Mesodermal cell (in vitro differentiated cells): ENCODE data around the gene SFXN5.

ENCODE experiments used
- H3K27ac ChIP-seq: 2 replicates; pipeline ENCODE4 v1.7.0; 2013; ENCODE audit warnings: mild to moderate bottlenecking, low read depth, low read length, moderate library complexity; ENCODE audit not compliant: severe bottlenecking
- H3K36me3 ChIP-seq: 2 replicates; pipeline ENCODE4 v1.7.1; 2013; ENCODE audit warnings: mild to moderate bottlenecking, low read length, moderate library complexity; ENCODE audit not compliant: control insufficient read depth, insufficient read depth
- H3K4me1 ChIP-seq: one replicate; pipeline ENCODE4 v1.7.1; 2013; ENCODE audit warnings: mild to moderate bottlenecking, low read length; ENCODE audit not compliant: insufficient read depth, control insufficient read depth, poor library complexity, severe bottlenecking
- H3K4me3 ChIP-seq: 2 replicates; pipeline ENCODE4 v1.7.0; 2013; ENCODE audit warnings: low read length, control low read depth, mild to moderate bottlenecking; ENCODE audit not compliant: insufficient read depth, poor library complexity, severe bottlenecking; ENCODE audit errors: extremely low read depth
- H3K9me3 ChIP-seq: 2 replicates; pipeline ENCODE4 v1.7.1; 2013; ENCODE audit warnings: mild to moderate bottlenecking, low read length, moderate library complexity; ENCODE audit not compliant: control insufficient read depth
- WGBS, 2 experiments: methylation state at CpG; one replicate each; pipeline ENCODE4 v1.1.5; 2013; ENCODE audit warnings: missing lambda C conversion rate in 2 of 2; ENCODE audit not compliant: insufficient coverage in 2 of 2; 5-methylcytosine and 5-hydroxymethylcytosine counted together

SFXN5 gene

DNA sequence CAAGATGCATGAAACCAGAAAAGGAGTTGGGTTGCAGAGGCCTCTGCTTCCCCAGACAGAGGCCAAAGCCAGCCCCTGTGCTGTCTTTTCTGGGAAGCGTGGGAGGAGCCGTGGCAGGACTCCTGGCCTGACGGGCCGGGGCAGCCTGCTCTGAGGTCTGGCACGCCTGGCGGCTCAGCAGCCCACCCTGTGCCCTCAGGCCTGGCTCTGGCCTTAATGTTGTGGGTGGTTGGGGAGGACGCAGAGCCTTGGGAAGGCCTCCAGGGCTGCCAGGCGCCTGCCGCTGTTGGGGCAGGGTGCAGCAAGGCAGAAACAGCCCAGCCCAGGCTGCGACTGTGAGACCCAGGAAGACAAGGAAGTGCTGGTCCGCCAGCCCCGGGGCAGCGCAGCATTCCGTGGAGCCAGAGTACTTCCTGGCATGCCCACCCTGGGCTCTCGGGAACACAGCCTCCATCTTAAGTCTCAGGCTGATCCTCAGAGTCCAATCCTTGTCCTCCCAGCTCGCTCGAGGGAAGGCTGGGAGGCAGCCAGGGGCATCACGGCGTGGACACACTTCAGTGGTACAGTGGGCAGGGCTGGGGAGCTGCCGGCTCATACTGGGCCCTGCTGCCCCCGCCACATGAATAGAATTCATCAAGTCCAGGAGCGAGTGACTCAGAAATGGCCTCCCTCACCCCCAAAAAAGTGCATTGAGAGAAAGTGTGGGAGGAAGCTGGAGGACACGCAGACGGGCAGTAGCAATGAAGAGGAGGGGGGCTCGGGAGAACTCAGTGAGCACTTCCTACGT lies 81.5 kb downstream of the SFXN5 start:
- no peak overlapping the region for H3K27ac ChIP-seq
- 94 to 96% methylated on average over 17 to 21 of the region's 26 CpGs for WGBS, 2 experiments
- no peaks in the 10 kb centered on the region for H3K4me1 ChIP-seq
- H3K4me3 ChIP-seq, result no peak overlapping the region
- H3K9me3 ChIP-seq, result no peaks in the 10 kb centered on the region
- peaks cover 3% of the 10 kb centered on the region for H3K36me3 ChIP-seq

DNA sequence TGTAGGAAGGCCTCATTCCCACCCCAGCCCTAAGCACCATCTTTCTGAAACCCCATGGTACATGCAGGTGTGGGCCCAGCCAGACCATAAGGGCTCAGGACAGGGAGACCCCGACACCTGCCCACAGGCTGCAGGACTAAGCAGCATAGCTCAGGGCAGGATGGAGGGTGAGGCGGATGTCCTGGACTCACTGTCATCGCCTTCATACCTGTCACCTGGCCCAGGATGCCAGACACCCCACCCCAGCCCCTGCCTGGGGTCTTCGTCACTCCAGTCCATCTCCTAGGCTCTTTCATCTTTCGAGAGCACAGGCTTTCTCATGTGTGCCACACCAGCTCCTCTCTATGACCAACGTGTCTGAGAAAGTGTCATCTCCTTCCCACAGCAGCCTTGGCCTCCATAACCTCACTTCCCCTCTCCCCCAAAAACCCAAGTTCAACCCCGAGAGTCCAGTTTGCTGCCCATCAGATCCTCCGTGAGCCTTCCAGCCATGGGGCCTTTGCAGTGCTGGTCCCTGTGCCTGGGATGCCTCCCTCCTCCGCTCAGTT lies 82.7 kb downstream of the SFXN5 start:
- peaks cover 8% of the 10 kb centered on the region for H3K4me1 ChIP-seq
- H3K36me3 ChIP-seq, result peaks cover 3% of the 10 kb centered on the region
- H3K9me3 ChIP-seq, result no peaks in the 10 kb centered on the region
- H3K27ac ChIP-seq, result no peak overlapping the region
- H3K4me3 ChIP-seq, result no peak overlapping the region
- 93 to 96% methylated on average over 8 to 9 of the region's 9 CpGs for WGBS, 2 experiments

DNA sequence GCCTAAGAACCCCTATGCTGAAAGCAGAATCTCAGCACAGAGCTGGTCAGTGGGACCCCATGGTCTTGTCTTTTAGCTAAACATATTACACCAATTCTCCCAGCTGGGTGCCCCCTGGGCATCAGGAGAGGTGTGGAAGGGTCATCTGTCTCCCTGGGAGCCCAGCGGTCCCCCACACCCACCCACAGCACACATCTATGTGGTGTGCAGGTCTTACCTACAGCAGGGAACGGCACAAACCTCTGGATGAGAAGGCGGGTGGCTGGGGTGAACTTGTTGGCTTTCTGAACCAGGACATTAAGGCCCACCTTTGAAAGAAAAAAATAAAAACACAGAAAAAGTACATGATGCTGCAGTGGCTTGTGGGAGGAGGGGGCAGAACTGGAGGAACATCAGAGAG lies 83.5 kb downstream of the SFXN5 start:
- no peaks in the 10 kb centered on the region for H3K9me3 ChIP-seq
- 80 to 100% methylated on average over 2 of the region's 3 CpGs for WGBS, 2 experiments
- peaks cover 6% of the 10 kb centered on the region for H3K36me3 ChIP-seq
- H3K4me1 ChIP-seq, result peaks cover 13% of the 10 kb centered on the region
- H3K27ac ChIP-seq, result no peak overlapping the region
- H3K4me3 ChIP-seq, result no peak overlapping the region

DNA sequence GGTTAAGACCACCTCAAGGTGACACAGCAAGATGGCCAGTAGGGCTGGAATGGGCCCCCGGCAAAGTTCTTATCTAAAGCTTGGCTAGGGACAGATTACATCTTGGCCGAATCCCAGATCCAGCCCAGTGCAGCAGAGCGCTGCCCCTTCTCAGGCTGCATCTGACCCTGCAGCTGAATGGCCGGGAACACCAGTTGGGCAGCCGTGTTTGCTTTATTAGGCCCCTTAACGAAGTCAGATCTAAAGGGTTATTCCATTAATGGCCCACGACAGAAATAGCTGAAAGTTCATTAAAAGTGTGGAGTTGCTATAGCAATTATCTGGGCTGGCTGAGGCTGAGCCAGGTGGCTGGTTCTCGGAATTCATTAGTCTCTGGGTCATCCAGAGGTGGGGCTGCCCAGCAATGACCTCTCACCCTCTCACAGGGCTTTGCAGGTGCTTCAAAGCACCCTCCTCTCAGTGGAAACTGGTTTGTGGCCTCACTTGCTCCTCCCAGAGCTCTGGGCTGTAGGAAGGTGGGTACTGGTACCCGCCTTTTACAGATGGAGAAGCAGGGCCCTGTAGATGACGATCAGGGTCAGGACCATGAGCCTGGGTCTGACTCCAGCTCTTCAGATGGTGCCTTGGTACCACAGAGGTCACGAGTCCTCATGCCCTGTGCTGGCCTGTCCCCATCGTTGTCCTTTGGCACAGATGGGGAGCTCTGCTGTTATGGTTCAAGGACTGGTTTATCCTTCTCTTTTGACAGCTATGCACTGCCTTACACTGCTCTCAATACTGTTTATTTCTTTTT lies 85.4 kb downstream of the SFXN5 start:
- 92 to 94% methylated on average over 11 to 12 of the region's 12 CpGs for WGBS, 2 experiments
- no peak overlapping the region for H3K4me3 ChIP-seq
- no peak overlapping the region for H3K27ac ChIP-seq
- peaks cover 6% of the 10 kb centered on the region for H3K36me3 ChIP-seq
- H3K9me3 ChIP-seq, result no peaks in the 10 kb centered on the region
- peaks cover 26% of the 10 kb centered on the region for H3K4me1 ChIP-seq

DNA sequence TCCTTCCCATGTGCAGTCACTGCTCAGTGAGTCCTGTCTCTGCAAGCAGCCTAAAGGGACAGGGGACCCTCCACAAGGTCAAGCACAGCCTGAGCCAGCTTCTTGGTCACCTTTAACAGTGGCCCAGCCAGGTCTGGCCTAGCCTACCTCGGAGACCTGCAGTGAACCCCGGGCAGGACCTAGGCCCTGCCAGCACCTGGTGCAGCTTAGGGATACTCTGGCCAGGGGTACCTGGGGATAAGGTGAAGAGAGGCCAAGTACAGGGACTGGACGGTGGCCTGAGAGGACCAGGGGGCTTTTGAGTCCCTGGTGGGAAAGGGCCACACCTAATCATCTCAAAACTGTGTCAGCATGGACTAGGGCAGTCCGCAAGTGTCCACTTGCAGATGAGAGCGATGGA lies 86.4 kb downstream of the SFXN5 start:
- 93 to 96% methylated on average over 3 to 4 of the region's 5 CpGs for WGBS, 2 experiments
- H3K4me1 ChIP-seq, result peaks cover 36% of the 10 kb centered on the region
- no peak overlapping the region for H3K4me3 ChIP-seq
- H3K27ac ChIP-seq, result no peak overlapping the region
- H3K9me3 ChIP-seq, result no peaks in the 10 kb centered on the region
- peaks cover 6% of the 10 kb centered on the region for H3K36me3 ChIP-seq

DNA sequence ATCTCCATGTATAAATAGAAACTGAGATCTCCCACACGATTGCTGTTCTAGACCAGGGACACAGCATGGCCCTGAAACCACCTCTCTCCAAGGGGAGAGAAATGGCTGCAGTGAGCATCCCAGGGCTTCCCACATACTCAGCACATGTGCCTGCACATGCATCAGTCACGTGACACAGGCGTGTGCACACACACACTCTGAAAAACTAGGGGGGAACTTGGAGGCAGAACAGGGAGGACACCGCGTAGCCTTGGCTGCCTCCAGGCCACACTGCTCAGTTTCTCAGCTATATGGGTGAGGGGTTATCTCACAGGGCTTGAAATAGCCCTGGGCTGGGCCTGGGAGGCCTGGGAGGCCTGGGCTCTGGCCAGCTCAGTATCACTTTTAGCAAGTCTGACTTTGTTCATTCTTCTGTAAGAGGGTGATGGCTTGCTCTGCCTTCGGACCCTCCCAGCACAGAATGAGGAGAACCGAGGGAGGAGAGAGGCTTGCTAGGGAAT lies 87.3 kb downstream of the SFXN5 start:
- H3K9me3 ChIP-seq, result no peaks in the 10 kb centered on the region
- peak overlapping the region; percentile 29 for H3K27ac ChIP-seq
- H3K36me3 ChIP-seq, result peaks cover 6% of the 10 kb centered on the region
- peaks cover 41% of the 10 kb centered on the region for H3K4me1 ChIP-seq
- WGBS, 2 experiments, result 81 to 97% methylated on average over 5 to 7 of the region's 7 CpGs
- no peak overlapping the region for H3K4me3 ChIP-seq

DNA sequence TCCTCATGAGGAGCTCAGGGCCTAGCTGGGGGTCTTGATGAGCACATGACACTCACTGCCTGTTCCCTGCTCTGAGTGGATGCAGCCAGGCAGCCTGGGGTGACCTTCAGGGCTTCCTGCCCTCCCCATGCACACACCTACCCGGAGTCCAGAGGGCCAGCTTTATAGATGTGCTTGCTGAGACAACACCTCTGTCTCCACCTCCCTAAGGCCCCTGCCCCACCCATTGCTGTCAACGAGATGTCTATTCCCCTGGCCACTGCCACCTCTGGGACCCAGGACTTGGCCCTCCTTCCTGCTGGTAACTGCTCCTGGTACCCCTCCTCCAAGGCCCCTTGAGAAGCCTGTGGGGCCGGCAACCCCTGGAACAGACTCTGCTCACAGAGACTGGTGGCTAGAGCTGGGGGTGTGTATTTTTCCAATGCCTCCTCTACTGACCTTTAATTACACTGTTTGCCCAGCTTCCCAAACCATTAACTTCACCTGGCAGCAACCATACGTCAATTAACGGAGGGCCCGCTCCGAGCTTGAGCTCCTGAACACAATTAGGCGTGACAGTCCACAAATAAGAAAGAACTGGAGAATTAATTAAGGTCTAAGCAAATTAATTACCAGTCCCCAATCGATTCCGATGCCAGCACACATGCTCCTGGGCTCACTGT lies 87.9 kb downstream of the SFXN5 start:
- H3K27ac ChIP-seq, result peak overlapping the region; percentile 29
- peaks cover 6% of the 10 kb centered on the region for H3K36me3 ChIP-seq
- H3K4me1 ChIP-seq, result peaks cover 41% of the 10 kb centered on the region
- WGBS, 2 experiments, result 90 to 93% methylated on average over 7 of the region's 10 CpGs
- no peak overlapping the region for H3K4me3 ChIP-seq
- no peaks in the 10 kb centered on the region for H3K9me3 ChIP-seq

DNA sequence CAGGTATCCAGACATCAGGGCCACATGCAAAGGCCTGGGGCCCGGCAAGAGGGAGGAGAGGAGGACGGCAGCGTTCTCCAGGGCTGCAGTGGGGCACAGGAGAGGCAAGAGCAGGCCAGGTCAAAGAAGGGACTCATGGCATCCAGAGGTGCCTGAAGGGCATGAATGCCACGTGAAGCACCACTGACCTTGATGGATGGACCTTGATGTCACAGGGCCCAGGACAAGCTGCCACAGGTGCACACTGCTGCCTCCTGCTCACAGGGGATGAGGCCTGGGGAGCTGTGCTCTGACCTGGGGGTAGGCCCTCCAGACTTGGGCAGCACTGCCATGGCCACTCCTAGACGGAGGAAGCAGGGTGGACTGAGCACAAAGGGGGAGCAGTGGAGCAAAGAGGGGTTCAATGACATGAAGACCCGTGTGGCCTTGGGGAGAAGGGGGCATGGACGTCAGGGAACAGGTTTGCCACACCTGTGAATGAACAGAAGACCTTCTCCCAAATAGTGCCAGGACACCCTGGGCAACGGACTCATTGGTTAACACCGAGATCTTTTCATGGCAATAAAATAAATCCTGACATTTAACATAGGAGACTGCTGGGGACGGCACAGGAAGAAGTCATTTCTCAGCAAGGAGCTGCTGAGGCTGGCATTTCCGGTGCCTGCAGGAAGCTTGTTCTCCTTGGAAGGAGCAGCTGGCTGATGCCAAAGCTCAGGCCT lies 88.6 kb downstream of the SFXN5 start:
- WGBS, 2 experiments, result 93 to 94% methylated on average over 11 of the region's 11 CpGs
- no peak overlapping the region for H3K4me3 ChIP-seq
- no peaks in the 10 kb centered on the region for H3K9me3 ChIP-seq
- H3K4me1 ChIP-seq, result peaks cover 41% of the 10 kb centered on the region
- peaks cover 6% of the 10 kb centered on the region for H3K36me3 ChIP-seq
- no peak overlapping the region for H3K27ac ChIP-seq

DNA sequence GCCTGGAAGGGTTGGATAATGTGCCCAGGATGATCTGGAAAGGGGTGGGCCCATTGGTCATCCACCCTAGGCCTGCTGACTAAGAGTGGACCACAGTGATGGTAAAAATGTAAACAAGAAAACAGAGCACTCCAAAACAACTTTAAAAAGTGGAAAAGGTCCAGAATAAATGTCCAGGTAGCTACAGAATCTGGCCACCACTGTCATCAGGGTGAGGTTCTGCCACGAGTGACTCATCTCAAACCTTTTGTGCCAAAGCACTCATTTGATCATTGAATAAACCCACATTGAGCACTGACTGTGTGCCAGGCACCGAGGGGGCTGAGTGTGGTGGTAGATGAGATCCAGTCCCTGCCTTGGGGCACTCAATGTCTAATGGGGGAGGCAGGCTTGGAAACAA lies 89.3 kb downstream of the SFXN5 start:
- Histone ChIP-seq H3K4me3 (no peak overlapping the region), H3K4me1 (peaks cover 41% of the 10 kb centered on the region)
- WGBS, 2 experiments, result 100% methylated on average over 1 of the region's 2 CpGs

DNA sequence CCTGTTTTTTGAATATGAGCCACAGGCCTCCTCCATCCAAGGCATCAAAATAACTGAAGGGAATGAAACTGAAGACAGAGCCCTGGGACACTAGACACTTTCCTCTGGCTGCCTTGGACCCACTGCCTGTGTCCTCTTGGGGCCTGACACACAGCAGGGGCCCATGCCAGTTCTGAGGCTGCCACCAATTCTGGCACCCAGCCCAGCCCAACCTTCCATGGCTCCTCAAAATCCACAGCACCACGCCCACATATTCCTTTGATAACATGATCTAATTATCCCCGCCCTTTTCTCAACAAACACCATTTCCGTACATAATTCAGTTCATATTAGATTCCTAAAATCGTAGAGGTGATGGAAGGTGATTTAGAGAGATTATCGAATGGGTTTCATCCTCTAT lies 90.0 kb downstream of the SFXN5 start:
- WGBS, 2 experiments, result 100% methylated on average over 1 of the region's 5 CpGs; no CpG with 5 or more reads in 1 of the 2 experiments
- Histone ChIP-seq H3K36me3 (peaks cover 4% of the 10 kb centered on the region), H3K4me3 (no peak overlapping the region), H3K9me3 (no peaks in the 10 kb centered on the region), H3K4me1 (peaks cover 41% of the 10 kb centered on the region), H3K27ac (peak overlapping the region; percentile 82)

More for the DNA sequence above, 89.3 kb downstream of the SFXN5 start:
- Histone ChIP-seq H3K9me3 (no peaks in the 10 kb centered on the region), H3K36me3 (peaks cover 6% of the 10 kb centered on the region), H3K27ac (no peak overlapping the region)
